GM12891 (cell line): ENCODE results near the gene ZNF532.

ENCODE experiments used
- POLR2A ChIP-seq: IDR thresholded peaks from 2 replicates; pipeline ENCODE4 v1.6.1; 2011; ENCODE audit warnings: low read depth, low read length, control low read depth
- SPI1 ChIP-seq: IDR thresholded peaks from 2 replicates; pipeline ENCODE4 v1.6.1; 2011; ENCODE audit warnings: low read depth, low read length, control low read depth

DNA sequence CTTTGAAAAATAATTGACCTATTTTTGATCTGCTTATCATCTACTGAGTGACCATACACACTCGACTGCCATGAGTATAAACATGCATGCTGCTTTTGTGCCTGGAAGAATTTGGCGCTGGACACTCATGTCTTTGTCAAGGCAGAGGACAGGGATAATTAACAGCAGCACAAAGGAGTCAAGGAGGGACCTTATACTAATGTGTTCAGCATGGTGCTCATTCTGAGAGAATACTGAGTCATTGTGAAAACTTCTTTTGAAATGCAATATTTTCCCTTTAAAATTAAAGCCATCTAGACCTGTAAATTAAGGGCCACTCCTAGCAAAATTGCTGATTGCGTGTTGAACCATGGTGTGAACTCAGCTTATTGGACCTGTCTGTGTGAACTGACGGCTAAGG lies 116.3 kb downstream of the ZNF532 start:
- TF ChIP-seq SPI1, result no peak
- no peak for TF ChIP-seq POLR2A
